Fibroblast of mammary gland (primary cell): ENCODE data around the gene UBE4A.

Source experiments
- DNase-seq: peaks from one replicate; pipeline ENCODE4 v3.0.0-alpha.2; 2010; ENCODE audit warnings: low read depth
- H3K4me3 ChIP-seq: 2 replicates; pipeline ENCODE4 v1.5.1; 2011; ENCODE audit warnings: low read depth, mild to moderate bottlenecking, low read length, moderate library complexity; ENCODE audit not compliant: control insufficient read depth
- TF ChIP-seq, protein P1 (sequence below): conservative IDR thresholded peaks from 2 replicates; pipeline ENCODE4 v1.5.1; 2011; ENCODE audit warnings: low read depth, low read length, inconsistent platforms; ENCODE audit not compliant: control insufficient read depth, insufficient read depth

The UBE4A gene, protein sequence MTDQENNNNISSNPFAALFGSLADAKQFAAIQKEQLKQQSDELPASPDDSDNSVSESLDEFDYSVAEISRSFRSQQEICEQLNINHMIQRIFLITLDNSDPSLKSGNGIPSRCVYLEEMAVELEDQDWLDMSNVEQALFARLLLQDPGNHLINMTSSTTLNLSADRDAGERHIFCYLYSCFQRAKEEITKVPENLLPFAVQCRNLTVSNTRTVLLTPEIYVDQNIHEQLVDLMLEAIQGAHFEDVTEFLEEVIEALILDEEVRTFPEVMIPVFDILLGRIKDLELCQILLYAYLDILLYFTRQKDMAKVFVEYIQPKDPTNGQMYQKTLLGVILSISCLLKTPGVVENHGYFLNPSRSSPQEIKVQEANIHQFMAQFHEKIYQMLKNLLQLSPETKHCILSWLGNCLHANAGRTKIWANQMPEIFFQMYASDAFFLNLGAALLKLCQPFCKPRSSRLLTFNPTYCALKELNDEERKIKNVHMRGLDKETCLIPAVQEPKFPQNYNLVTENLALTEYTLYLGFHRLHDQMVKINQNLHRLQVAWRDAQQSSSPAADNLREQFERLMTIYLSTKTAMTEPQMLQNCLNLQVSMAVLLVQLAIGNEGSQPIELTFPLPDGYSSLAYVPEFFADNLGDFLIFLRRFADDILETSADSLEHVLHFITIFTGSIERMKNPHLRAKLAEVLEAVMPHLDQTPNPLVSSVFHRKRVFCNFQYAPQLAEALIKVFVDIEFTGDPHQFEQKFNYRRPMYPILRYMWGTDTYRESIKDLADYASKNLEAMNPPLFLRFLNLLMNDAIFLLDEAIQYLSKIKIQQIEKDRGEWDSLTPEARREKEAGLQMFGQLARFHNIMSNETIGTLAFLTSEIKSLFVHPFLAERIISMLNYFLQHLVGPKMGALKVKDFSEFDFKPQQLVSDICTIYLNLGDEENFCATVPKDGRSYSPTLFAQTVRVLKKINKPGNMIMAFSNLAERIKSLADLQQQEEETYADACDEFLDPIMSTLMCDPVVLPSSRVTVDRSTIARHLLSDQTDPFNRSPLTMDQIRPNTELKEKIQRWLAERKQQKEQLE

DNA sequence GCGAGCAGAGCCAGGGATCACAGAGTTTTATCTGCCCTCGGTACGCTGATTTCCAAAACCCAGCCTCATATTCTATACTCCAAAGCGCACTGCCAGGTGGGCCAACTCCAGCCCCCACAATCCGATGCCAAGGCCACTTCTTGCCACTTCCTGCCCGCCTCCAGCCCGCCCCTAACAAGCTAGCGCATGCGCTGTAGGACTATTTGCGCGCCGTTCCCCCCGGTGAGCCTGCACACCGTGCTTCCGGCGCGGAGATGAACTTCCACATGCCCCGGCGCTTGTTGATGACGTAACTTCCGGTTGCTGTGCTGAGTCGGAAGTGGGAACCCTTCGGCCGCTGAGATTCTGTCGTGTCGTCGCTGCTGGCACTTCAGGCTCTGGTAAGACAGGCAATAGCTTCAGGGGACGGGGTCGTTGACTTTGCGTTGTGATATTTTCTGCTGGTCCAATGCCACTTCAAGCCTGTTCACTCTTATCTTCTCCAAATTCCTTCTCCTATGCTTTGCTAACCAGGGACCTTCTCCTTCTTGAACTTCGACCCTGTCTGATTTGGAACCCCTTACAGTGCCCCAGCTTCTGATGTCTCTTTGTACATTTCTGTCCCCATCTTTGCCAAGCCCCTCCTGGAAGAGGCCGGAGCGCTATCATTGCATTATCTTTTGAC, at the start of gene UBE4A:
Gene UBE4A (plus strand): TSS at position 306 of the 664 bp plus-strand sequence. CDS start 5,481 bp downstream, outside the sequence.
- peak within 1 kb of the TSS; percentile 97 for H3K4me3 ChIP-seq
- peak; percentile 93 for DNase-seq
- TF ChIP-seq, protein P1, sequence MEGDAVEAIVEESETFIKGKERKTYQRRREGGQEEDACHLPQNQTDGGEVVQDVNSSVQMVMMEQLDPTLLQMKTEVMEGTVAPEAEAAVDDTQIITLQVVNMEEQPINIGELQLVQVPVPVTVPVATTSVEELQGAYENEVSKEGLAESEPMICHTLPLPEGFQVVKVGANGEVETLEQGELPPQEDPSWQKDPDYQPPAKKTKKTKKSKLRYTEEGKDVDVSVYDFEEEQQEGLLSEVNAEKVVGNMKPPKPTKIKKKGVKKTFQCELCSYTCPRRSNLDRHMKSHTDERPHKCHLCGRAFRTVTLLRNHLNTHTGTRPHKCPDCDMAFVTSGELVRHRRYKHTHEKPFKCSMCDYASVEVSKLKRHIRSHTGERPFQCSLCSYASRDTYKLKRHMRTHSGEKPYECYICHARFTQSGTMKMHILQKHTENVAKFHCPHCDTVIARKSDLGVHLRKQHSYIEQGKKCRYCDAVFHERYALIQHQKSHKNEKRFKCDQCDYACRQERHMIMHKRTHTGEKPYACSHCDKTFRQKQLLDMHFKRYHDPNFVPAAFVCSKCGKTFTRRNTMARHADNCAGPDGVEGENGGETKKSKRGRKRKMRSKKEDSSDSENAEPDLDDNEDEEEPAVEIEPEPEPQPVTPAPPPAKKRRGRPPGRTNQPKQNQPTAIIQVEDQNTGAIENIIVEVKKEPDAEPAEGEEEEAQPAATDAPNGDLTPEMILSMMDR, result no peak

DNA sequence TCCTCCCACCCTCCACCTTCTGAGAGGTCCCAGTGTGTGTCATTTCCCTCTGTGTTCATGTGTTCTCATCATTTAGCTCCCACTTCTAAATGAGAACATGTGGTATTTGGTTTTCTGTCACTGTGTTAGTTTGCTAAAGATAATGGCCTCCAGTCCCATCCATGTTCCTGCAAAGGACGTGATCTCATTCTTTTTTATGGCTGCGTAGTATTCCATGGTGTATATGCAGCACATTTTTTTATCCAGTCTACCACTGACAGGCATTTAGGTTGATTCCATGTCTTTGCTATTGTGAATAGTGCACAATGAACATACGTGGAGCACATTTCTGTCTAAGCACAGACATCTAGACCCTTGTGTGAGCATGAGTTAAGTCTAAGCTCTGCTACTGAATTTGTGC, 49.1 kb upstream of the UBE4A start:
- TF ChIP-seq, protein P1, result no peak
- no peak for DNase-seq
- H3K4me3 ChIP-seq, result no peak overlapping the region

DNA sequence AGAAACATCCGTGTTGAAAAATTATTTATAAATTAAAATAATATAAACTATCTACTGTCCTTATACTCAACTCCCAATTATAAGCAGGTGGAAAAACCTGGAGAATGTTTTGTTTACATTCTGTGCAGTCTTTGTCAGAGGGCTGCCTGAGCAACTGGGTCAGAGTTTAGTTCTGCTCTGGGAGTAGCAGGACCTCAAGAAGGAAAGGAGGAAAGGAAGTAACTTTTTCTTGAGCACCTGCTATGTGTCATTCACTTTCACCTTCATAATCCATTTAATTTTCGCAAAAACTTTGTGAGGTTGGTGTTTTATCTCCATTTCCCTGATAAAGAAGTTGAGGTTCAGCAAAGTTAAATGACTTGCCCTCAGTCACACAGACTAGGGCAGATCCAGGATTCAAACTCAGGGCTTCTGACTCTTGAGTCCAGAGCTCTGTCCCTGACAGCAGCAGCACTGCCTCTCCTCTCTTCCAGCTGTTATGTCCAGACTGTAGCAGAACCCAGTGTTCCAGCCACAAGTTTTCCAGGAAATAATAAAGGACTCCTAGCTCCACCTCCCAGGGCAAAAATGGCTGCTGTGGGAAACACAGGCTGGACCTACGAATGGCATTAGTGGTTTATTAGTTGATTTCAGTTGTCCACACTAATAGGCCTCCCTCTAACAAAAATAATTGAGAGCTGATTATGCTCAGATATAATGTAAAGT, 48.5 kb upstream of the UBE4A start:
- no peak for DNase-seq
- no peak overlapping the region for H3K4me3 ChIP-seq
- TF ChIP-seq, protein P1, result no peak

DNA sequence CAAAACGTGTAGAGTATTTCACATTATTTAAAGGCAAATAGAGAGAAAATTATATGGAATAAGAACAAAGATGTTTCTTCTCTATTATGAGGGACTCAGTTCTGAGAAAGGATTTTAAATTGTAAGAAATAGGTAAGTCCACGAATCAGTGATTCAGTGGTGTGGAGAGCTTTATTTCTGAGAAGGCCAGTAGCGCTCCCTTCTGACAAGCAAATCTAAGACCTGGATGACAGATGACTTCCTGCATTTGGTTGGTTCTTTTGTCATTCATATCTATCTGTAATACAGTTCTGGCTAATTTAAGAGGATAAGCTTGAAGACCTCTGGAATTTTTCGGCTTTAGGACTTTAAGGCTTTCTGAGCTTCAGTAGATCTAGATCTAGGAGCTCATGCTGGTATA, 47.9 kb upstream of the UBE4A start:
- TF ChIP-seq, protein P1, result no peak
- DNase-seq, result no peak

DNA sequence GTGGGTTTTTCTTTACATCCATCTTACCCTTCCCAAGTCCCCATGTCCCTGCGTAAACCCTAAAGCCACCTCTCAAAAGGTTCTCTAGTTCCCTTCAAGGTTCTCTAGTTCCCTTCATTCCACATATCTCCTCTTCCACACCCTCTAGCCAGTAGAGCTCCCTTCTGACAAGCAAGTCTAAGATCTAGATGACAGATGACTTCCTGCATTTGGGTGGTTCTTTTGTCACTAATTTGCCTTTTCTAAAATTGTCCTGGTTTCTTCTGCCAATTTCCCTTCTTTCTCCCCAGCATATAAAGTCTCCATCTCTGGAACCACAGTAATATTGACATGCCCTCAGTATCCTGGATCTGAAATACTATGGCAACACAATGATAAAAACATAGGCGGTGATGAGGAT, 47.1 kb upstream of the UBE4A start:
- no peak overlapping the region for H3K4me3 ChIP-seq
- no peak for DNase-seq
- TF ChIP-seq, protein P1, result no peak

More for the DNA sequence above, 47.9 kb upstream of the UBE4A start:
- H3K4me3 ChIP-seq, result no peak overlapping the region
